Pancreas (tissue), 10 donors: Measurements from ENCODE around the gene ZIK1. TPM values are rescaled to one million over a fixed set of nuclear protein-coding genes. Genes with fewer than 3 reads are reported as not detected.

Source experiments
- ATAC-seq, 4 donors: fragments of 200-7000 bp; cut with Tn5 transposase; one replicate each; pipeline versions ENCODE4 v1.8.0 to v1.9.1; 2020; ENCODE audit warnings: mild to moderate bottlenecking in 4 of 4, moderate library complexity in 4 of 4
- DNase-seq, 6 donors: peaks; one replicate each; pipeline ENCODE4 v3.0.0-alpha.2; 2020
- FAIRE-seq: peaks from 2 replicates; lab custom pipeline; 2012; peaks lifted over from hg19 to GRCh38; lab: Jason Lieb, UNC
- H3K27ac ChIP-seq, 4 donors: fragments of 200-600 bp; sonication (generic); 1 replicate in 3 of 4; 2 replicates in 1 of 4; pipeline versions ENCODE4 v1.5.0 to v1.8.0; 2020
- H3K27me3 ChIP-seq, 4 donors: fragments of 200-600 bp; one replicate each; pipeline ENCODE4 v1.8.0; 2021
- H3K36me3 ChIP-seq, 3 donors: fragments of 200-600 bp; sonication (generic) in 1 of 3; one replicate each; pipeline versions ENCODE4 v1.5.0 to v1.8.0; 2020 to 2021
- H3K4me1 ChIP-seq, 3 donors: fragments of 200-600 bp; one replicate each; pipeline ENCODE4 v1.8.0; 2021
- H3K4me3 ChIP-seq, 4 donors: fragments of 200-600 bp; sonication (generic) in 2 of 4; one replicate each; pipeline versions ENCODE4 v1.5.0 to v1.8.0; 2020 to 2021
- H3K9me3 ChIP-seq, 4 donors: fragments of 200-600 bp; one replicate each; pipeline ENCODE4 v1.8.0; 2021
- CTCF ChIP-seq, 4 donors: fragments of 200-600 bp; sonication (generic) in 3 of 4; IDR thresholded peaks; one replicate each; pipeline versions ENCODE4 v1.5.0 to v1.8.0; 2021; ENCODE audit warnings: antibody characterized with exemption in 4 of 4
- WGBS, 2 donors: extraction: QIAGEN DNeasy Blood & Tissue Kit; methylation state at CpG; one replicate each; pipeline ENCODE4 v1.1.7; 2013; 5-methylcytosine and 5-hydroxymethylcytosine counted together
- intact Hi-C, 3 donors: fragments of 100-400 bp; cut with DNase I; formaldehyde crosslinking; loops; one replicate each; pipeline versions ENCODE4 v1.11.1 to v1.14.2; 2022
- polyA plus RNA-seq, 2 donors: library from polyadenylated mRNA; stranded (reverse); fragments of 200-250 nt; gene quantifications; one replicate each; pipeline ENCODE4 v1.2.3, GENCODE V29; 2013
- total RNA-seq, 6 donors: library from RNA; stranded (reverse); fragmentation: NEBNext Ultra II Directional in 4 of 6; extraction: Animal tissue kit (Norgen Biotek cat#: 25700) in 4 of 6; gene quantifications; one replicate each; pipeline versions ENCODE4 v1.2.1 to v1.2.4, GENCODE V29; 2021 to 2023
- donor health status: healthy with polysubstance abuse.
- donor health status: DM: no; HTN: no; CAD: no; lungs with moderate emphysema.
- donor health status: DM: no; HTN: no; CAD: no.
- donor health status: control.
- donor health status: control.
- donor health status: Bipolar disorder and iron deficiency.
- donor health status: DM: yes; HTN: yes; CAD: no.
- donor health status: DM: no; HTN: no; CAD: no.
- donor health status: DM: no; HTN: no; CAD: no.
- donor health status: DM: yes; HTN: yes; CAD: no.

The ZIK1 gene
- total RNA-seq: 1 to 10 TPM in 4 of 6 donors, under 1 TPM in 2; 0.63 to 2.8 (median 1.0) TPM
- 1 to 10 TPM in 1 of 2 donors, under 1 TPM in 1; 0.87 to 3.0 TPM for polyA plus RNA-seq

DNA sequence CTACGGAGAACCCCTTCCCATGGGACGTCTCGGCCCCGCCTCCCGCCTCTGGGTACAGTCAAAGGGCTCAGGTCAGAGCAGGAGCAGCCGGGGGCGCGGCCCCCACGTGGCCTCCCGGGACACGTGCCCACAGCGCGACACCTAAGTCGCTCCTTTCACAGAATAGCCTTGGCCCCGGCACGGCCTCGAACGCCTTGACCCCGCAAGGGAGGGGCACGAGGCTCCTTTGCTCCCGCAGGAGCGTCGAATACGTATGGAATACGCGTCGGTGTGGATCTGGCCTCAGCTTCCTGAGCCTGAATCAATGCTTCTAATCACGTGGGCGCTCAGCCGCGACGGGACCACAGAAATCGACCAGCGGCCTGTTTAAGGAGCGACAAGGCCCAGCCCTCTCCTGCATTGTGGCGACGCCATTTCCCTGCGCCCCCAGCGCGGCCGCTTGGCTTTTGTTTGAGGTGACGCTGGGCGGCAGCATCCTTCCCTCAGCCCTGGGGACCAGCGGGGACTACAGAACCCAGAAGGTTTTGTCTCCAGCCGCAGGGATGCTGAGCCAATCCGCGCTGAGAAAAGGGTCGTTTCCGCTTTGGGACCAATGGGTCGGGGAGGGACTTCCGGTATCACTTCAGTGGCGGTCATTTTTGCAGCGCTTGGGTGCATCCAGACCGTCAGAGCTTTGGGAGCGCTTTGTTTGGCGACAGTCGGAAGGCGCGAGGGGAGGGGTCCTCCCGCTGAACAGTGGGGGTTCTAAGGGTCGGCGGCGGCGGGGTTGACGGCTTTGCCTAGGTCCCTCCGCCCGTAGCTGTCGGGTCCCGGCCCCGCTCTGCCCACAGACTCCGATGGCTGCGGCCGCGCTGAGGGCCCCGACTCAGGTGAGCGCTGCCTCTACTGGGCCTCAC, at the start of gene ZIK1:
Gene ZIK1 (plus strand): TSS at position 625 of the 896 bp plus-strand sequence. CDS start 212 bp downstream, at position 837.
- H3K4me1 ChIP-seq: no peaks in the 10 kb centered on the region
- peaks cover 0 to 3% (median 0%) of the 10 kb centered on the region in 3 donors for H3K36me3 ChIP-seq
- DNase-seq: peak; percentile 66 to 87 (median 74)
- no peaks in the 10 kb centered on the region for H3K27me3 ChIP-seq
- whole genome bisulfite sequencing, 2 donors: 2% methylated on average over 63 to 76 of the region's 76 CpGs
- intact Hi-C loops: no loop called here
- peak within 1 kb of the TSS; percentile 32 to 61 (median 34) for H3K4me3 ChIP-seq
- TF ChIP-seq CTCF (IDR thresholded peaks at IDR 0.05): no peak
- FAIRE-seq: no peak
- H3K9me3 ChIP-seq: no peaks in the 10 kb centered on the region
- H3K27ac ChIP-seq: no peak within 1 kb of the TSS
- ATAC-seq: peak; percentile 84 to 97 (median 96)

- Histone ChIP-seq H3K9me3 (peaks cover 0 to 15% (median 3%) of the 10 kb centered on the region in 4 donors), H3K36me3 (peaks cover 6 to 53% (median 23%) of the 10 kb centered on the region in 3 donors)
- no peak for DNase-seq
These were observed 45.9 kb upstream of the ZIK1 start for GRCh38 chr19:57537953-57538547.

GRCh38 chr19:57546513-57546912, 37.4 kb upstream of the ZIK1 start:
- DNase-seq (no peak), FAIRE-seq (no peak), ATAC-seq (no peak)
- Histone ChIP-seq H3K9me3 (peaks cover 0 to 16% (median 3%) of the 10 kb centered on the region in 4 donors), H3K27ac (no peak overlapping the region), H3K27me3 (no peaks in the 10 kb centered on the region), H3K4me3 (no peak overlapping the region), H3K4me1 (no peaks in the 10 kb centered on the region), H3K36me3 (peaks cover 0 to 88% (median 44%) of the 10 kb centered on the region in 3 donors)
- 94% methylated on average over 1 of the region's 1 CpG for WGBS, 2 donors
- TF ChIP-seq CTCF (IDR thresholded peaks at IDR 0.05): no peak
- intact Hi-C loops: no loop called here

More at GRCh38 chr19:57537953-57538547, 45.9 kb upstream of the ZIK1 start:
- TF ChIP-seq CTCF (IDR thresholded peaks at IDR 0.05): no peak
- no peak overlapping the region for H3K4me3 ChIP-seq
- H3K4me1 ChIP-seq: no peaks in the 10 kb centered on the region
- intact Hi-C loops: no loop called here
- no peak overlapping the region for H3K27ac ChIP-seq
- 97 to 100% methylated on average over 7 of the region's 7 CpGs for WGBS, 2 donors
- no peaks in the 10 kb centered on the region for H3K27me3 ChIP-seq
- no peak for FAIRE-seq
- no peak for ATAC-seq

DNA sequence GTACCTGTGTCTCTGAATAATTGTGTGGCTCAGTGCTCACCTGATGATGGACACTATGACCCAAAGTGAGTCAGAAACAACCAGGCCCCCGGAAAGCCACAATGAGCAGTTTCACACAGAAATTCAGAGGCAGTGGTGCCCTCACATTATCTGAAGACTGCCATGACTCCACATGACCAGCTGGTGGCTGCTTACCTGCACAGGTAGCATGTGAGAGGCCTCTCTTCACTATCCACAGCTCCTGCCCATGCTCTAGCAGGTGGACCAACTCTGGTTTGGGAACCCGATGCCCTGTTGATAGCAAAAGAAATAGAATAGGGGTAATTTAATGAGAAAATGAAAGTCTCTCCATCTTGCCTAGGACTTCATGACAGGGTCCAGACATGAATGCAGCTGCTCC, 31.5 kb upstream of the ZIK1 start:
- DNase-seq (no peak), FAIRE-seq (no peak), ATAC-seq (no peak)
- intact Hi-C loops: no loop called here
- no peaks in the 10 kb centered on the region for H3K27me3 ChIP-seq
- peaks cover 0 to 9% (median 3%) of the 10 kb centered on the region in 4 donors for H3K9me3 ChIP-seq
- WGBS, 2 donors: 96 to 100% methylated on average over 2 of the region's 2 CpGs
- H3K36me3 ChIP-seq: peaks cover 12 to 76% (median 49%) of the 10 kb centered on the region in 3 donors
- H3K4me1 ChIP-seq: no peaks in the 10 kb centered on the region
- no peak overlapping the region for H3K27ac ChIP-seq
- no peak overlapping the region for H3K4me3 ChIP-seq
- no peak for TF ChIP-seq CTCF (IDR thresholded peaks at IDR 0.05)
